ENCODE measurements around the gene CD72.

DNA sequence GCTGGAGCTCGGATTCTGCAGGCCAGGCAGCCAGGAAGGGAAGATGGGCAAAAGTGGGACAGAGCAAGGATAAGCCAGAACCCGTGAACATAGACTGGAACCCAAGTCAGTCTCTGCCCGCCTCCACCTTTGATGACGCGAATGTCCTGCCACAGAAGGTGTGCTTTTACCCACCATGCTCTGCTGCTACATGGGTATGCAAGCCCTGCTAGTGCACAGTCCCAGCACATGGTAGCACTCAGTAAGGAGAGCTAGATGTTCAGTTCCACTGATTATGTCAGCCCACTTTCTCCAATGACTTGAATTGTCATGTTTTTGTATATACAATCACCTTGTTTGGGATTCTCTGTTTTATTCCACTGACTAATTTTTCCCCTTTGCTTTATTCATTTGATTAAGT lies 11.4 kb upstream of the CD72 start:
- TF ChIP-seq, protein P1, sequence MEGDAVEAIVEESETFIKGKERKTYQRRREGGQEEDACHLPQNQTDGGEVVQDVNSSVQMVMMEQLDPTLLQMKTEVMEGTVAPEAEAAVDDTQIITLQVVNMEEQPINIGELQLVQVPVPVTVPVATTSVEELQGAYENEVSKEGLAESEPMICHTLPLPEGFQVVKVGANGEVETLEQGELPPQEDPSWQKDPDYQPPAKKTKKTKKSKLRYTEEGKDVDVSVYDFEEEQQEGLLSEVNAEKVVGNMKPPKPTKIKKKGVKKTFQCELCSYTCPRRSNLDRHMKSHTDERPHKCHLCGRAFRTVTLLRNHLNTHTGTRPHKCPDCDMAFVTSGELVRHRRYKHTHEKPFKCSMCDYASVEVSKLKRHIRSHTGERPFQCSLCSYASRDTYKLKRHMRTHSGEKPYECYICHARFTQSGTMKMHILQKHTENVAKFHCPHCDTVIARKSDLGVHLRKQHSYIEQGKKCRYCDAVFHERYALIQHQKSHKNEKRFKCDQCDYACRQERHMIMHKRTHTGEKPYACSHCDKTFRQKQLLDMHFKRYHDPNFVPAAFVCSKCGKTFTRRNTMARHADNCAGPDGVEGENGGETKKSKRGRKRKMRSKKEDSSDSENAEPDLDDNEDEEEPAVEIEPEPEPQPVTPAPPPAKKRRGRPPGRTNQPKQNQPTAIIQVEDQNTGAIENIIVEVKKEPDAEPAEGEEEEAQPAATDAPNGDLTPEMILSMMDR (IDR thresholded peaks at IDR 0.05), result no peak
- TF ChIP-seq EZH2phosphoT487 (IDR thresholded peaks at IDR 0.05) (no peak), EZH2 (IDR thresholded peaks at IDR 0.05) (no peak)

All from neural progenitor cell (in vitro differentiated cells).